HCT116 (cell line): ENCODE measurements around the gene MEG3. TPM values are rescaled to one million over a fixed set of nuclear protein-coding genes. Genes with fewer than 3 reads are reported as not detected.

Source experiments
- ATAC-seq: fragments of 200-7000 bp; cut with Tn5 transposase; 2 replicates; pipeline ENCODE4 v1.9.1; 2020; ENCODE audit warnings: mild to moderate bottlenecking, moderate library complexity
- BruUV-seq: library from RNA; stranded (reverse); fragments of 400-500 nt; replicated peaks from 2 replicates; lab custom pipeline; 2021; lab: Mats Ljungman, UMichigan
- CTCF ChIA-PET: fragments of 300-600 bp; sonication (Branson Sonifier 250); formaldehyde crosslinking; loops from one replicate; lab custom pipeline; 2021; ENCODE audit warnings: antibody characterized with exemption; lab: Charles Lee
- POLR2A ChIA-PET: fragments of 300-600, 350-600 bp; sonication (Branson Sonifier 250); formaldehyde crosslinking; loops from one replicate; lab custom pipeline; 2021; ENCODE audit warnings: antibody characterized with exemption; lab: Charles Lee
- RAD21 ChIA-PET, 2 experiments: fragments of 300-600 bp; sonication (Branson Sonifier 250); formaldehyde crosslinking; loops; one replicate each; lab custom pipeline; 2023; ENCODE audit warnings: low total read pairs in 2 of 2; ENCODE audit not compliant: uncharacterized antibody in 2 of 2, unreplicated experiment in 2 of 2, low non-redundant PET in 1 of 2; lab: Charles Lee
- DNase-seq: peaks from one replicate; pipeline ENCODE4 v3.0.0-alpha.2; 2010; ENCODE audit warnings: low read depth, low spot score
- H2AFZ ChIP-seq: fragments of 200-600 bp; shearing (Covaris generic), sonication (generic); 2 replicates; pipeline ENCODE4 v1.6.1; 2017; ENCODE audit warnings: low read depth, mixed run types, mixed read lengths, antibody characterized with exemption, low read length; ENCODE audit not compliant: poor library complexity, severe bottlenecking
- H3K27ac ChIP-seq: 2 replicates; pipeline ENCODE4 v1.5.1; 2012; ENCODE audit warnings: low read depth, low read length
- H3K27me3 ChIP-seq: fragments of 200-600 bp; sonication (generic); 2 replicates; pipeline ENCODE4 v1.6.1; 2016; ENCODE audit warnings: mixed run types, low read length, mixed read lengths; ENCODE audit not compliant: insufficient read depth
- H3K36me3 ChIP-seq, 2 experiments: fragments of 200-500 bp in 1 of 2; fragments of 200-600 bp in 1 of 2; sonication (Bioruptor generic) in 1 of 2; sonication (generic) in 1 of 2; 2 replicates each; pipeline versions ENCODE4 v1.5.1 to v1.6.1; 2014 to 2016; ENCODE audit warnings: low read length in 2 of 2, inconsistent platforms in 1 of 2, mixed read lengths in 1 of 2, mixed run types in 1 of 2; ENCODE audit not compliant: insufficient read depth in 2 of 2, control insufficient read depth in 1 of 2
- H3K4me1 ChIP-seq, 2 experiments: fragments of 200-600 bp in 1 of 2; sonication (generic) in 1 of 2; 2 replicates each; pipeline versions ENCODE4 v1.5.1 to v1.6.1; 2012 to 2017; ENCODE audit warnings: low read length in 2 of 2, inconsistent platforms in 1 of 2, mild to moderate bottlenecking in 1 of 2, mixed read lengths in 1 of 2, mixed run types in 1 of 2, moderate library complexity in 1 of 2; ENCODE audit not compliant: insufficient read depth in 2 of 2, control insufficient read depth in 1 of 2
- H3K4me2 ChIP-seq: fragments of 200-600 bp; sonication (generic); 2 replicates; pipeline ENCODE4 v1.6.1; 2017; ENCODE audit warnings: mixed run types, low read length, mixed read lengths
- H3K4me3 ChIP-seq, 2 experiments: fragments of 200-600 bp in 1 of 2; sonication (generic) in 1 of 2; replicated peaks in 1 of 2; 2 replicates each; pipeline ENCODE4 v1.5.1; 2011 to 2016; ENCODE audit warnings: low read length in 2 of 2, control low read depth in 1 of 2, low read depth in 1 of 2, mild to moderate bottlenecking in 1 of 2, mixed read lengths in 1 of 2, mixed run types in 1 of 2
- H3K79me2 ChIP-seq: fragments of 200-600 bp; sonication (generic); 2 replicates; pipeline ENCODE4 v1.6.1; 2017; ENCODE audit warnings: mild to moderate bottlenecking, mixed run types, low read length, moderate library complexity, mixed read lengths; ENCODE audit not compliant: insufficient read depth
- H3K9ac ChIP-seq: fragments of 200-600 bp; sonication (generic); 2 replicates; pipeline ENCODE4 v1.6.1; 2016; ENCODE audit warnings: low read length, mixed read lengths
- H3K9me2 ChIP-seq: fragments of 200-600 bp; sonication (generic), shearing (Covaris generic); 2 replicates; pipeline ENCODE4 v1.6.1; 2017; ENCODE audit warnings: mixed run types, mild to moderate bottlenecking, moderate library complexity; ENCODE audit not compliant: insufficient read depth
- H3K9me3 ChIP-seq, 2 experiments: fragments of 200-500 bp in 1 of 2; fragments of 200-600 bp in 1 of 2; sonication (Bioruptor generic) in 1 of 2; sonication (generic) in 1 of 2; 2 replicates each; pipeline ENCODE4 v1.6.1; 2014 to 2017; ENCODE audit warnings: low read length in 2 of 2, mixed read lengths in 2 of 2, inconsistent platforms in 1 of 2, low read depth in 1 of 2, mild to moderate bottlenecking in 1 of 2, mixed run types in 1 of 2, moderate library complexity in 1 of 2; ENCODE audit not compliant: control insufficient read depth in 1 of 2, insufficient read depth in 1 of 2
- H4K20me1 ChIP-seq: fragments of 200-600 bp; sonication (generic), shearing (Covaris generic); 2 replicates; pipeline ENCODE4 v1.6.1; 2017; ENCODE audit warnings: mixed run types, mild to moderate bottlenecking, moderate library complexity; ENCODE audit not compliant: insufficient read depth
- CBX3 ChIP-seq: IDR thresholded peaks from 2 replicates; pipeline ENCODE4 v1.6.1; 2012; ENCODE audit warnings: low read depth
- CEBPB ChIP-seq: IDR thresholded peaks from 2 replicates; pipeline ENCODE4 v1.6.1; 2012; ENCODE audit warnings: low read depth
- ELF1 ChIP-seq: IDR thresholded peaks from 2 replicates; pipeline ENCODE4 v1.6.1; 2012; ENCODE audit warnings: low read depth, borderline replicate concordance
- FOSL1 ChIP-seq: IDR thresholded peaks from 2 replicates; pipeline ENCODE4 v1.6.1; 2012; ENCODE audit warnings: low read depth
- JUND ChIP-seq: IDR thresholded peaks from 2 replicates; pipeline ENCODE4 v1.6.1; 2012
- POLR2AphosphoS5 ChIP-seq: IDR thresholded peaks from 2 replicates; pipeline ENCODE4 v1.6.1; 2011; ENCODE audit warnings: mild to moderate bottlenecking, low read depth, low read length, moderate library complexity
- RAD21 ChIP-seq: IDR thresholded peaks from 2 replicates; pipeline ENCODE4 v1.6.1; 2012; ENCODE audit warnings: low read depth, mild to moderate bottlenecking
- SRF ChIP-seq: IDR thresholded peaks from 2 replicates; pipeline ENCODE4 v1.6.1; 2012; ENCODE audit warnings: low read depth
- TCF7L2 ChIP-seq: IDR thresholded peaks from 2 replicates; pipeline ENCODE4 v1.7.0; 2011; ENCODE audit warnings: borderline replicate concordance, inconsistent platforms; ENCODE audit not compliant: insufficient read depth, insufficient read length; ENCODE audit errors: extremely low read depth
- YY1 ChIP-seq: IDR thresholded peaks from 2 replicates; pipeline ENCODE4 v1.6.1; 2011; ENCODE audit warnings: low read length, low read depth, moderate library complexity, mild to moderate bottlenecking; ENCODE audit not compliant: insufficient replicate concordance; ENCODE audit errors: extremely low read depth
- ZNF274 ChIP-seq: fragments of 200-500 bp; sonication (Bioruptor generic); IDR thresholded peaks from 2 replicates; pipeline ENCODE4 v1.6.1; 2014; ENCODE audit warnings: mild to moderate bottlenecking, low read depth, low read length, inconsistent platforms
- intact Hi-C: fragments of 100-400 bp; cut with micrococcal nuclease; formaldehyde crosslinking; loops from 2 replicates; pipeline ENCODE4 v1.10.0; 2022
- total RNA-seq: library from RNA; stranded (reverse); gene quantifications from one replicate; pipeline ENCODE4 v1.2.1, GENCODE V29; 2021; ENCODE audit not compliant: unreplicated experiment
- TF ChIP-seq, protein P1 (sequence below), 3 experiments: fragments of 200-600 bp in 1 of 3; sonication (generic) in 1 of 3; IDR thresholded peaks in 2 of 3; conservative IDR thresholded peaks in 1 of 3; 2 replicates each; pipeline ENCODE4 v1.5.1; 2012 to 2017; ENCODE audit warnings: low read depth in 2 of 3, low read length in 2 of 3, antibody characterized with exemption in 1 of 3, borderline replicate concordance in 1 of 3, control low read depth in 1 of 3, mild to moderate bottlenecking in 1 of 3, mixed read lengths in 1 of 3, mixed run types in 1 of 3, moderate library complexity in 1 of 3; ENCODE audit not compliant: insufficient read depth in 1 of 3
- TF ChIP-seq, protein P2 (sequence below): IDR thresholded peaks from 2 replicates; pipeline ENCODE4 v1.6.1; 2012

The MEG3 gene
- total RNA-seq, 1 experiment from 2014 or later: 2.5 TPM

DNA sequence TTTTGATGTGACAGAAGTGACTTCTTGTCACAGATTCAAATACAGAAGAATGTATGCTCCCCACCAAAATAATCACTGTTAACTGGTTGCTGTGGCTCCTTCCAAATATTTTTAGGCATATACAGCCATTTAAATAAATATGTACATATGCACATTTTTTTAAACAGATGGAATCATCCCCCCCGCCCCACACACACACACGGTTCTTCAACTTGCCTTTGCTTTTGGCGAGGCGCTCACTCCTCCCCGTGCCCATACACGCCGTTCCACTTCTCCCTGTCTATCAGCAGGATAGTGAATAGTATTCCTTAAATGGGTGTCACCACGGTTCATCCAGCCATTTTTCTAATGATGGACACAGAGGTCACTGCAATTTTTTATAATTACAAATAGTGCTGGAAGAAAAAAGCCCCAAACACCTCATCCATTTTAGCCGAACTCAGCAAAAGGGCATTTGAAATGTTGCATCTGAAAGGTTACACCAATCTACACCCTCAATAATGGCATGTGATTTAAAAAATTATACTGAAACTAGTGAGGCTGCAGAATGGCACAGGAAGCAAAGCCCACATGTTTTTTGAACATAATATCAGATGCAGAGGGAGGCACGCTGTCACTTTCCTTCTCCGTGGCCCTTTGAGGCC is 39.2 kb upstream of the MEG3 start:
- CTCF ChIA-PET: no interaction called here
- Histone ChIP-seq H3K4me1 (no peaks in the 10 kb centered on the region), H3K9me2 (no peaks in the 10 kb centered on the region), H4K20me1 (no peaks in the 10 kb centered on the region), H3K79me2 (no peaks in the 10 kb centered on the region), H3K27me3 (no peaks in the 10 kb centered on the region), H3K9me3 (no peaks in the 10 kb centered on the region), H3K4me2 (no peak overlapping the region), H2AFZ (no peak overlapping the region), H3K9ac (no peak overlapping the region), H3K4me3 (no peak overlapping the region), H3K36me3 (no peaks in the 10 kb centered on the region), H3K27ac (no peak overlapping the region)
- DNase-seq (no peak), ATAC-seq (no peak)
- no TSS peak for BruUV-seq
- intact Hi-C loops: no loop called here
- POLR2A ChIA-PET: interaction anchor here (0.5 kb wide), 1 partner anchor 850 kb away, joined by 4 read pairs; no protein-coding TSS in a partner anchor
- RAD21 ChIA-PET: no interaction called here
- TF ChIP-seq JUND (no peak), TCF7L2 (no peak), YY1 (no peak), ZNF274 (no peak), CEBPB (no peak)

DNA sequence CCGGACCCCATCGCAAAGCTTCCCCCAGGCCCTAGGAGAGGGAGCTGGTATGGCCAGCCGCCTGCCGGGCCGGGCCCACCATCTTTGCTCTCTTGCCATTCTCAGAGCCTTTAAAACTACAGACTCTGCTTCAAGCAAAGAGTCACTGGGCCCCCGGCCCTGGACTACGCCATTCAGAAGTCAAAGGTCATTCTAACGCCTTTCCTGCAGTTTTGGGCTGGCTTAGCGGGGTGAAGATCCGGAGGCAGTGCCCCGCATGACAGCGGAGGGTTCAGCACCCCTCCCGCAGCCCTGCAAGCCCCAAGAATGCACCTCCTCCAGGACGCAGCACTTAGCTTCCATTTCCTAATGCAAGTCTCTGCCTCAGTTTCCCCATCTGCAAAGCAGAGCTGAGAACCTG is 38.3 kb upstream of the MEG3 start:
- RAD21 ChIA-PET: no interaction called here
- no peaks in the 10 kb centered on the region for H3K4me1 ChIP-seq
- no peak overlapping the region for H2AFZ ChIP-seq
- BruUV-seq: no TSS peak
- DNase-seq: no peak
- no peaks in the 10 kb centered on the region for H3K36me3 ChIP-seq
- intact Hi-C loops: no loop called here
- no peaks in the 10 kb centered on the region for H4K20me1 ChIP-seq
- POLR2A ChIA-PET: no interaction called here
- H3K27ac ChIP-seq: no peak overlapping the region
- no peaks in the 10 kb centered on the region for H3K9me3 ChIP-seq
- no peaks in the 10 kb centered on the region for H3K27me3 ChIP-seq
- no peak for ATAC-seq
- CTCF ChIA-PET: no interaction called here
- TF ChIP-seq, protein P1, sequence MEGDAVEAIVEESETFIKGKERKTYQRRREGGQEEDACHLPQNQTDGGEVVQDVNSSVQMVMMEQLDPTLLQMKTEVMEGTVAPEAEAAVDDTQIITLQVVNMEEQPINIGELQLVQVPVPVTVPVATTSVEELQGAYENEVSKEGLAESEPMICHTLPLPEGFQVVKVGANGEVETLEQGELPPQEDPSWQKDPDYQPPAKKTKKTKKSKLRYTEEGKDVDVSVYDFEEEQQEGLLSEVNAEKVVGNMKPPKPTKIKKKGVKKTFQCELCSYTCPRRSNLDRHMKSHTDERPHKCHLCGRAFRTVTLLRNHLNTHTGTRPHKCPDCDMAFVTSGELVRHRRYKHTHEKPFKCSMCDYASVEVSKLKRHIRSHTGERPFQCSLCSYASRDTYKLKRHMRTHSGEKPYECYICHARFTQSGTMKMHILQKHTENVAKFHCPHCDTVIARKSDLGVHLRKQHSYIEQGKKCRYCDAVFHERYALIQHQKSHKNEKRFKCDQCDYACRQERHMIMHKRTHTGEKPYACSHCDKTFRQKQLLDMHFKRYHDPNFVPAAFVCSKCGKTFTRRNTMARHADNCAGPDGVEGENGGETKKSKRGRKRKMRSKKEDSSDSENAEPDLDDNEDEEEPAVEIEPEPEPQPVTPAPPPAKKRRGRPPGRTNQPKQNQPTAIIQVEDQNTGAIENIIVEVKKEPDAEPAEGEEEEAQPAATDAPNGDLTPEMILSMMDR (IDR thresholded peaks at IDR 0.05 in 2 of 3, conservative IDR thresholded peaks at IDR 0.05 in 1 of 3; ENCODE audit: borderline replicate concordance in 1 of 3, insufficient read depth in 1 of 3, low read depth in 2 of 3, low read length in 2 of 3): no peak
- no peak for TF ChIP-seq CBX3
- TF ChIP-seq, protein P2, sequence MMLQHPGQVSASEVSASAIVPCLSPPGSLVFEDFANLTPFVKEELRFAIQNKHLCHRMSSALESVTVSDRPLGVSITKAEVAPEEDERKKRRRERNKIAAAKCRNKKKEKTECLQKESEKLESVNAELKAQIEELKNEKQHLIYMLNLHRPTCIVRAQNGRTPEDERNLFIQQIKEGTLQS: no peak
- no peak for TF ChIP-seq FOSL1
- TF ChIP-seq RAD21: no peak
- TF ChIP-seq ELF1: no peak
- TF ChIP-seq SRF: no peak
- TF ChIP-seq POLR2AphosphoS5: no peak
- H3K4me3 ChIP-seq: no peak overlapping the region
- no peak overlapping the region for H3K9ac ChIP-seq
- no peaks in the 10 kb centered on the region for H3K79me2 ChIP-seq
- no peaks in the 10 kb centered on the region for H3K9me2 ChIP-seq
- no peak overlapping the region for H3K4me2 ChIP-seq
